HepG2 (cell line): ENCODE results near the gene PHEX. TPM values are rescaled to one million over a fixed set of nuclear protein-coding genes. Genes with fewer than 3 reads are reported as not detected.

Experiments
- ATAC-seq: fragments of 200-7000 bp; cut with Tn5 transposase; 3 replicates; pipeline ENCODE4 v1.9.1; 2020; ENCODE audit warnings: mild to moderate bottlenecking, moderate library complexity
- BruUV-seq: library from RNA; stranded (reverse); fragments of 400-500 nt; replicated peaks from 2 replicates; lab custom pipeline; 2021; lab: Mats Ljungman, UMichigan
- CTCF ChIA-PET: fragments of 300-600 bp; formaldehyde crosslinking; extraction: SDS; loops from one replicate; lab custom pipeline; 2021; ENCODE audit warnings: low total read pairs, inconsistent platforms, low intra/inter-chr PET ratio; lab: Yijun Ruan, JAX
- POLR2A ChIA-PET: fragments of 350-600 bp; sonication (Branson Sonifier 250); formaldehyde crosslinking; loops from one replicate; lab custom pipeline; 2020; ENCODE audit warnings: antibody characterized with exemption, inconsistent platforms; lab: Yijun Ruan, JAX
- DNase-seq: peaks from one replicate; pipeline ENCODE4 v3.0.0-alpha.2; 2015; ENCODE audit warnings: low spot score
- FAIRE-seq: peaks from 3 replicates; lab custom pipeline; 2011; peaks lifted over from hg19 to GRCh38; lab: Jason Lieb, UNC
- H2AFZ ChIP-seq: one replicate; pipeline ENCODE4 v1.6.1; 2011; ENCODE audit warnings: low read length, inconsistent platforms
- H3K27ac ChIP-seq: fragments of 300-600 bp; 3 replicates; pipeline ENCODE4 v1.8.0; 2011; ENCODE audit warnings: mixed run types, mild to moderate bottlenecking, mixed read lengths, low read length, inconsistent platforms; ENCODE audit not compliant: insufficient read depth; ENCODE audit errors: extremely low read length
- H3K27me3 ChIP-seq, 2 experiments: fragments of 200-600 bp in 1 of 2; 2 replicates in 1 of 2; 3 replicates in 1 of 2; pipeline versions ENCODE4 v1.6.0 to v1.8.0; 2011; ENCODE audit warnings: low read length in 2 of 2, mild to moderate bottlenecking in 2 of 2, moderate library complexity in 2 of 2, inconsistent platforms in 1 of 2; ENCODE audit not compliant: insufficient read depth in 2 of 2, control insufficient read depth in 1 of 2
- H3K36me3 ChIP-seq, 2 experiments: fragments of 200-600 bp in 1 of 2; replicated peaks in 1 of 2; 2 replicates in 1 of 2; 3 replicates in 1 of 2; pipeline versions ENCODE4 v1.5.1 to v1.8.0; 2011; ENCODE audit warnings: low read length in 2 of 2, inconsistent platforms in 1 of 2; ENCODE audit not compliant: insufficient read depth in 2 of 2, control insufficient read depth in 1 of 2
- H3K4me1 ChIP-seq: 2 replicates; pipeline ENCODE4 v1.5.1; 2012; ENCODE audit warnings: low read length, inconsistent platforms; ENCODE audit not compliant: insufficient read depth
- H3K4me2 ChIP-seq: 2 replicates; pipeline ENCODE4 v1.6.0; 2011; ENCODE audit warnings: low read depth, low read length, inconsistent platforms
- H3K4me3 ChIP-seq, 3 experiments: fragments of 200-600 bp in 1 of 3; sonication (generic), shearing (Covaris generic) in 1 of 3; replicated peaks in 1 of 3; 2 replicates each; pipeline ENCODE4 v1.5.1; 2011 to 2016; ENCODE audit warnings: low read length in 3 of 3, inconsistent platforms in 2 of 3, low read depth in 2 of 3, mild to moderate bottlenecking in 2 of 3, control low read depth in 1 of 3, mixed read lengths in 1 of 3; ENCODE audit not compliant: insufficient read depth in 1 of 3
- H3K79me2 ChIP-seq: one replicate; pipeline ENCODE4 v1.6.1; 2011; ENCODE audit warnings: low read length, inconsistent platforms; ENCODE audit not compliant: insufficient read depth
- H3K9ac ChIP-seq: 2 replicates; pipeline ENCODE4 v1.6.0; 2011; ENCODE audit warnings: mild to moderate bottlenecking, low read depth, low read length, inconsistent platforms; ENCODE audit not compliant: insufficient read depth
- H3K9me3 ChIP-seq: 2 replicates; pipeline ENCODE4 v1.5.1; 2012; ENCODE audit warnings: mild to moderate bottlenecking, low read length
- H4K20me1 ChIP-seq: 2 replicates; pipeline ENCODE4 v1.6.0; 2011; ENCODE audit warnings: inconsistent platforms, mild to moderate bottlenecking, low read length, moderate library complexity; ENCODE audit not compliant: insufficient read depth
- MTF1 ChIP-seq: sonication (generic); formaldehyde crosslinking; IDR thresholded peaks from 2 replicates; pipeline ENCODE4 v1.5.0; 2020; ENCODE audit warnings: missing genetic modification reagents
- YY1 ChIP-seq: IDR thresholded peaks from 2 replicates; pipeline ENCODE4 v1.6.1; 2011; ENCODE audit warnings: low read length, low read depth, moderate library complexity, mild to moderate bottlenecking; ENCODE audit not compliant: insufficient read depth, insufficient replicate concordance
- ZNF24 ChIP-seq: fragments of 450-650 bp; IDR thresholded peaks from 2 replicates; pipeline ENCODE4 v1.6.1; 2017; ENCODE audit warnings: antibody characterized with exemption, mild to moderate bottlenecking
- ZNF3 ChIP-seq: IDR thresholded peaks from 2 replicates; pipeline ENCODE4 v1.7.0; 2017; ENCODE audit warnings: inconsistent platforms
- ZNF34 ChIP-seq: sonication (generic); formaldehyde crosslinking; IDR thresholded peaks from 2 replicates; pipeline ENCODE4 v1.4.0; 2020; ENCODE audit warnings: mild to moderate bottlenecking, missing genetic modification reagents, borderline replicate concordance
- ZNF446 ChIP-seq: sonication (generic); formaldehyde crosslinking; IDR thresholded peaks from 2 replicates; pipeline ENCODE4 v1.5.0; 2020; ENCODE audit warnings: mild to moderate bottlenecking, missing genetic modification reagents
- ZNF451 ChIP-seq: sonication (generic); formaldehyde crosslinking; IDR thresholded peaks from 2 replicates; pipeline ENCODE4 v1.5.0; 2020; ENCODE audit warnings: mild to moderate bottlenecking, missing genetic modification reagents
- ZNF572 ChIP-seq: sonication (generic); formaldehyde crosslinking; IDR thresholded peaks from 2 replicates; pipeline ENCODE4 v1.5.1; 2020; ENCODE audit warnings: mild to moderate bottlenecking, missing genetic modification reagents
- ZNF776 ChIP-seq: sonication (generic); formaldehyde crosslinking; IDR thresholded peaks from 2 replicates; pipeline ENCODE4 v1.4.0; 2020; ENCODE audit warnings: mild to moderate bottlenecking, missing genetic modification reagents
- ZNF788 ChIP-seq: sonication (generic); formaldehyde crosslinking; IDR thresholded peaks from 2 replicates; pipeline ENCODE4 v1.5.0; 2020; ENCODE audit warnings: mild to moderate bottlenecking, missing genetic modification reagents, borderline replicate concordance
- WGBS: methylation state at CpG from one replicate; pipeline ENCODE4 v1.1.6; 2017; ENCODE audit warnings: low lambda C conversion rate; 5-methylcytosine and 5-hydroxymethylcytosine counted together
- in situ Hi-C: cut with HindIII; loops from 2 replicates; pipeline ENCODE4 v1.10.0; 2017; ENCODE audit warnings: low pct_unique_long_range_greater_than_20kb; ENCODE audit not compliant: extremely low pct_ligation_motif_present
- intact Hi-C: fragments of 100-400 bp; cut with micrococcal nuclease; formaldehyde crosslinking; loops from one replicate; pipeline ENCODE4 v1.10.0; 2022; ENCODE audit not compliant: unreplicated experiment
- polyA plus RNA-seq, 8 experiments: library from polyadenylated mRNA; depleted of rRNA in 3 of 8; stranded (reverse) in 7 of 8; unstranded in 1 of 8; fragments of >200 nt; fragmentation: Illumina TruSeq in 4 of 8; extraction: Trizol in 4 of 8; gene quantifications; 2 replicates each; pipeline versions ENCODE4 v1.2.1 to v1.2.3, GENCODE V29; 2011 to 2016; ENCODE audit warnings: low read depth in 4 of 8, missing spikeins in 1 of 8, mixed read lengths in 1 of 8; ENCODE audit not compliant: insufficient read depth in 1 of 8
- total RNA-seq, 5 experiments: library from RNA; depleted of rRNA; stranded (reverse); fragments of >200 nt; fragmentation: Illumina TruSeq; extraction: Trizol; gene quantifications; 2 replicates each; pipeline ENCODE4 v1.2.3, GENCODE V29; 2016; ENCODE audit warnings: low read depth in 1 of 5
- TF ChIP-seq, protein P1 (sequence below): sonication (generic); formaldehyde crosslinking; IDR thresholded peaks from 2 replicates; pipeline ENCODE4 v1.8.1; 2023; ENCODE audit warnings: mild to moderate bottlenecking, inconsistent platforms, moderate library complexity, missing genetic modification reagents, borderline replicate concordance

Gene PHEX
- total and polyA plus RNA-seq, 2 of the 13 experiments (the other 11 are each of a cell fraction or from before 2014, with no cell fraction given), result 0.01 to 0.27 TPM

DNA sequence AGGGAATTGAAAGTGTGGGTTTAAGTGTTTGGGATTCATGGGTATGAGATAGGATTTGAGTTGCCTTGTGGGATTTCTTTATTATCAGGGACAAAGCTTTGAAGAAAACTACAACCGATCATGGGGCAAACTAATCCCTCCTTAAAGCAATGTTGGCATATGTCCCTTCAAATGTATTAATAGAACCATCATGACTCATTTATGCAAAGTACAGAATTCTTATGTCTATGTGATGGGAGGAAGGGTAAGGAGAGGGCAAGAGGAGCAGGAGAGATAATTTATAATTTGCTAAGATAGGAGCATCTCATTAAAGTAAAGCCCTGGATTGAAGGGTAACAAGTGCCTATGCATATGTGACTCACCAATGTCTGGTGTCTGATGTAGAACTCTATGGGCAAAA, 94.2 kb downstream of the PHEX start:
- no peaks in the 10 kb centered on the region for H3K79me2 ChIP-seq
- TF ChIP-seq, protein P1, sequence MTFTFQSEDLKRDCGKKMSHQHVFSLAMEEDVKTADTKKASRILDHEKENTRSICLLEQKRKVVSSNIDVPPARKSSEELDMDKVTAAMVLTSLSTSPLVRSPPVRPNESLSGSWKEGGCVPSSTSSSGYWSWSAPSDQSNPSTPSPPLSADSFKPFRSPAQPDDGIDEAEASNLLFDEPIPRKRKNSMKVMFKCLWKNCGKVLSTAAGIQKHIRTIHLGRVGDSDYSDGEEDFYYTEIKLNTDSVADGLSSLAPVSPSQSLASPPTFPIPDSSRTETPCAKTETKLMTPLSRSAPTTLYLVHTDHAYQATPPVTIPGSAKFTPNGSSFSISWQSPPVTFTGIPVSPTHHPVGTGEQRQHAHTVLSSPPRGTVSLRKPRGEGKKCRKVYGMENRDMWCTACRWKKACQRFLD (CRISPR knock-in tag), result no peak
- TF ChIP-seq MTF1 (no peak), YY1 (no peak), ZNF788 (CRISPR knock-in tag) (no peak), ZNF572 (CRISPR knock-in tag) (no peak), ZNF24 (no peak), ZNF34 (CRISPR knock-in tag) (no peak), ZNF446 (no peak), ZNF3 (CRISPR knock-in tag) (no peak)
- no peaks in the 10 kb centered on the region for H3K4me1 ChIP-seq
- no peak overlapping the region for H3K4me3 ChIP-seq
- ATAC-seq (no peak), FAIRE-seq (no peak), DNase-seq (no peak)
- no peaks in the 10 kb centered on the region for H3K9me3 ChIP-seq
- intact Hi-C loops (no loop called here), in situ Hi-C loops (no loop called here)
- no TSS peak for BruUV-seq
- WGBS, result 85% methylated on average over 1 of the region's 1 CpG
- no peaks in the 10 kb centered on the region for H4K20me1 ChIP-seq
- H3K27ac ChIP-seq, result no peak overlapping the region
- H3K36me3 ChIP-seq, result no peaks in the 10 kb centered on the region
- H3K4me2 ChIP-seq, result no peak overlapping the region
- no peaks in the 10 kb centered on the region for H3K27me3 ChIP-seq
- no peak overlapping the region for H2AFZ ChIP-seq
- ChIA-PET CTCF (no interaction called here), POLR2A (no interaction called here)
- H3K9ac ChIP-seq, result no peak overlapping the region

DNA sequence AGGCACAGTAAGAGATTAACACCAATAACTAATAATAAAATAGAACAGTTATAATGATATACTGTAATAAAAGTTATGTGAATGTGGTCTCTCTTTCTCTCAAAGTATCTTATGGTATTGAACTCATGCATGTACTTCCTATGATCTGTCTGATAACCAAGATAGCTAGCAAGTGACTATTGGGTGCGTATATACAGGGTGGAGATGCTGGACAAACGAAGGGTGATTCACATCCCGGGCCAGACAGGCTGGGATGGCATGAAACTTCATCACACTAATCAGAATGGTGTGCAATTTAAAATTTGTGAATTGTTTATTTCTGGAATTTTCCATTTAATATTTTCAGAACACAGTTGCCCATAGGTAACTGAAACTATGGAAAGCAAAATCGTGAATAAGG, 96.8 kb downstream of the PHEX start:
- Histone ChIP-seq H3K27ac (no peak overlapping the region), H3K79me2 (no peaks in the 10 kb centered on the region), H3K4me1 (no peaks in the 10 kb centered on the region), H3K27me3 (no peaks in the 10 kb centered on the region), H3K9ac (no peak overlapping the region), H2AFZ (no peak overlapping the region), H4K20me1 (no peaks in the 10 kb centered on the region), H3K36me3 (no peaks in the 10 kb centered on the region), H3K9me3 (no peaks in the 10 kb centered on the region), H3K4me2 (no peak overlapping the region), H3K4me3 (no peak overlapping the region)
- intact Hi-C loops, result no loop called here
- 27% methylated on average over 3 of the region's 4 CpGs for WGBS
- no TSS peak for BruUV-seq
- DNase-seq (no peak), ATAC-seq (no peak), FAIRE-seq (no peak)
- TF ChIP-seq ZNF451 (CRISPR knock-in tag) (no peak), ZNF776 (CRISPR knock-in tag) (no peak)
- CTCF ChIA-PET, result no interaction called here
- POLR2A ChIA-PET, result no interaction called here
- in situ Hi-C loops, result no loop called here
